Esophagus muscularis mucosa (tissue), 4 donors: Measurements from ENCODE around the gene PAK1IP1. TPM values are rescaled to one million over a fixed set of nuclear protein-coding genes. Genes with fewer than 3 reads are reported as not detected.
A peak's percentile ranks its signal among the peaks of the same experiment; 100 is the strongest.
"Not testable (repeated sequence)": the region's sequence is repeated elsewhere in the genome, so short reads cannot be mapped to it uniquely, and the experiment has no call there.

ENCODE experiments used
- DNase-seq: peaks from one replicate; pipeline ENCODE4 v3.0.0-alpha.2; 2017; ENCODE audit errors: extremely low spot score
- H3K27ac ChIP-seq, 4 donors: fragments of 200-600 bp; sonication (generic); replicated peaks in 1 of 4; 1 replicate in 3 of 4; 2 replicates in 1 of 4; pipeline ENCODE4 v1.5.1; 2016 to 2019; ENCODE audit warnings: mild to moderate bottlenecking in 1 of 4
- H3K27me3 ChIP-seq, 4 donors: fragments of 200-600 bp; sonication (generic); one replicate each; pipeline versions ENCODE4 v1.5.1 to v1.6.0; 2016 to 2019
- H3K36me3 ChIP-seq, 4 donors: fragments of 200-600 bp; sonication (generic); one replicate each; pipeline ENCODE4 v1.5.1; 2016 to 2019
- H3K4me1 ChIP-seq, 4 donors: fragments of 200-600 bp; sonication (generic); one replicate each; pipeline ENCODE4 v1.5.1; 2016 to 2019
- H3K4me3 ChIP-seq, 4 donors: fragments of 200-600 bp; sonication (generic); 1 replicate in 2 of 4; 2 replicates in 2 of 4; pipeline ENCODE4 v1.5.1; 2016 to 2019; ENCODE audit warnings: mild to moderate bottlenecking in 4 of 4, moderate library complexity in 1 of 4
- H3K9me3 ChIP-seq, 4 donors: fragments of 200-600 bp; sonication (generic); 1 replicate in 3 of 4; 2 replicates in 1 of 4; pipeline ENCODE4 v1.5.1; 2016 to 2019
- EP300 ChIP-seq: sonication (generic); formaldehyde crosslinking; IDR thresholded peaks from one replicate; pipeline ENCODE4 v1.6.1; 2017; ENCODE audit warnings: antibody characterized with exemption
- POLR2A ChIP-seq: fragments of 450-650 bp; IDR thresholded peaks from one replicate; pipeline ENCODE4 v1.6.1; 2017; ENCODE audit warnings: antibody characterized with exemption, moderate library complexity, mild to moderate bottlenecking, low read depth
- POLR2AphosphoS5 ChIP-seq, 2 donors: sonication (generic); formaldehyde crosslinking; IDR thresholded peaks; one replicate each; pipeline ENCODE4 v1.6.1; 2017; ENCODE audit warnings: antibody characterized with exemption in 2 of 2
- WGBS: methylation state at CpG from one replicate; pipeline ENCODE4 v1.1.5; 2018; 5-methylcytosine and 5-hydroxymethylcytosine counted together
- intact Hi-C: fragments of 100-400 bp; cut with DNase I; formaldehyde crosslinking; loops from one replicate; pipeline ENCODE4 v1.15.1; 2023
- total RNA-seq, 4 donors: library from RNA; depleted of rRNA; stranded (reverse); fragments of >200 nt; gene quantifications; one replicate each; pipeline versions ENCODE4 v1.1.0 to v1.2.1, GENCODE V29; 2016
- TF ChIP-seq, protein P1 (sequence below), 3 experiments: fragments of 200-600 bp in 2 of 3; fragments of 450-650 bp in 1 of 3; sonication (generic) in 2 of 3; IDR thresholded peaks; one replicate each; pipeline ENCODE4 v1.5.1; 2017 to 2019; ENCODE audit warnings: antibody characterized with exemption in 3 of 3, mild to moderate bottlenecking in 2 of 3, moderate library complexity in 1 of 3

PAK1IP1 gene, protein sequence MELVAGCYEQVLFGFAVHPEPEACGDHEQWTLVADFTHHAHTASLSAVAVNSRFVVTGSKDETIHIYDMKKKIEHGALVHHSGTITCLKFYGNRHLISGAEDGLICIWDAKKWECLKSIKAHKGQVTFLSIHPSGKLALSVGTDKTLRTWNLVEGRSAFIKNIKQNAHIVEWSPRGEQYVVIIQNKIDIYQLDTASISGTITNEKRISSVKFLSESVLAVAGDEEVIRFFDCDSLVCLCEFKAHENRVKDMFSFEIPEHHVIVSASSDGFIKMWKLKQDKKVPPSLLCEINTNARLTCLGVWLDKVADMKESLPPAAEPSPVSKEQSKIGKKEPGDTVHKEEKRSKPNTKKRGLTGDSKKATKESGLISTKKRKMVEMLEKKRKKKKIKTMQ
- total RNA-seq, result 10 to 100 TPM in 2 of 4 donors, 1 to 10 TPM in 2; 9.4 to 17.9 (median 11.4) TPM

DNA sequence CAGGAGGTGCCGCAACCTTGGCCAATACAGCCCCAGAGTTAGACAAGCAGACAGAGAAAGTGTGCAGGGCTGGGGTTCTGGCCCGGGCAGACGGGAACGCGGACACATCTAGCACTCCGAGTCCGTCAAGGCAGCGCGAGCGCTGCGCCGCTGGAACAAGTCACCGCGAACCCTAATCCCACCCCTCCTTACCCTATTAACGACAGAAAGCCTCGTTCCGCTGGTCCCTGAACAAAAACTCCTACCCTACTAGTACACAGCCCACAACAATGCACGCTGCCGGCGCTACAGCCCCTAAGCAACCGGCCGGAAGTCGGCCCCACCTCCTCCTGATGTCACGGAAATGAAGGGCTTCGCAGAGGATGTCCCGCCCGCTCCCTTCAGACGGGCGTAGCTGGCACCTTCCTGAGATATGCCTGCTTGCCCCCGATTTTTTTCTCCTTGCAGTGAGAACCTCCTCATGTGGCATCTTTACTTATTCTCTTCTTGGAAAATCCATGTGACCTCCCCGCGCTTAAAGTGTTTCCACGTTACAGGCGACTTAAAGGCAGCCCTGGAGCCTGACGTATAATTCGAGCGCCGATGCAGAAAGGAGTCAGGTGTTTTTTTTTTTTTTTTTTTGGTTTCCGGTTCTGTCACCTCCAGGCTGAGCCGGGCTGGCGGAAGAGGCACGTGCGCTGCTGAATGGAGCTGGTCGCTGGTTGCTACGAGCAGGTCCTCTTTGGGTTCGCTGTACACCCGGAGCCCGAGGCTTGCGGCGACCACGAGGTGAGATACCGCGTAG, at the start of gene PAK1IP1, which contains the start of gene C6orf52:
PAK1IP1 (plus strand) TSS at position 671 of the 784 bp plus-strand sequence; CDS start at position 685, 14 bp downstream.
C6orf52 (minus strand) TSS at position 315 of the 784 bp plus-strand sequence. CDS start 7,066 bp downstream, outside the sequence.
- H3K9me3 ChIP-seq, result no peaks in the 10 kb centered on the region
- TF ChIP-seq EP300 (peak; percentile 8), POLR2A (peak; percentile 83), POLR2AphosphoS5 (IDR thresholded peaks at IDR 0.05) (peak; percentile 93 to 98)
- TF ChIP-seq, protein P1, sequence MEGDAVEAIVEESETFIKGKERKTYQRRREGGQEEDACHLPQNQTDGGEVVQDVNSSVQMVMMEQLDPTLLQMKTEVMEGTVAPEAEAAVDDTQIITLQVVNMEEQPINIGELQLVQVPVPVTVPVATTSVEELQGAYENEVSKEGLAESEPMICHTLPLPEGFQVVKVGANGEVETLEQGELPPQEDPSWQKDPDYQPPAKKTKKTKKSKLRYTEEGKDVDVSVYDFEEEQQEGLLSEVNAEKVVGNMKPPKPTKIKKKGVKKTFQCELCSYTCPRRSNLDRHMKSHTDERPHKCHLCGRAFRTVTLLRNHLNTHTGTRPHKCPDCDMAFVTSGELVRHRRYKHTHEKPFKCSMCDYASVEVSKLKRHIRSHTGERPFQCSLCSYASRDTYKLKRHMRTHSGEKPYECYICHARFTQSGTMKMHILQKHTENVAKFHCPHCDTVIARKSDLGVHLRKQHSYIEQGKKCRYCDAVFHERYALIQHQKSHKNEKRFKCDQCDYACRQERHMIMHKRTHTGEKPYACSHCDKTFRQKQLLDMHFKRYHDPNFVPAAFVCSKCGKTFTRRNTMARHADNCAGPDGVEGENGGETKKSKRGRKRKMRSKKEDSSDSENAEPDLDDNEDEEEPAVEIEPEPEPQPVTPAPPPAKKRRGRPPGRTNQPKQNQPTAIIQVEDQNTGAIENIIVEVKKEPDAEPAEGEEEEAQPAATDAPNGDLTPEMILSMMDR (IDR thresholded peaks at IDR 0.05), result peak in 1 of 3 experiments; percentile 6
- intact Hi-C loops, result loop anchor here (2.0 to 5.0 kb wide), 2 partner anchors 54 to 67 kb away; no protein-coding TSS in a partner anchor
- H3K36me3 ChIP-seq, result peaks cover 0 to 25% (median 13%) of the 10 kb centered on the region in 4 donors
- peak within 1 kb of the TSS; percentile 89 to 93 (median 90) for H3K27ac ChIP-seq
- no peaks in the 10 kb centered on the region for H3K27me3 ChIP-seq
- DNase-seq, result peak; percentile 97
- H3K4me3 ChIP-seq, result peak within 1 kb of the TSS; percentile 64 to 93 (median 86)
- WGBS, result 0% methylated on average over 46 of the region's 53 CpGs
- peaks cover 25 to 36% (median 28%) of the 10 kb centered on the region in 4 donors for H3K4me1 ChIP-seq

DNA sequence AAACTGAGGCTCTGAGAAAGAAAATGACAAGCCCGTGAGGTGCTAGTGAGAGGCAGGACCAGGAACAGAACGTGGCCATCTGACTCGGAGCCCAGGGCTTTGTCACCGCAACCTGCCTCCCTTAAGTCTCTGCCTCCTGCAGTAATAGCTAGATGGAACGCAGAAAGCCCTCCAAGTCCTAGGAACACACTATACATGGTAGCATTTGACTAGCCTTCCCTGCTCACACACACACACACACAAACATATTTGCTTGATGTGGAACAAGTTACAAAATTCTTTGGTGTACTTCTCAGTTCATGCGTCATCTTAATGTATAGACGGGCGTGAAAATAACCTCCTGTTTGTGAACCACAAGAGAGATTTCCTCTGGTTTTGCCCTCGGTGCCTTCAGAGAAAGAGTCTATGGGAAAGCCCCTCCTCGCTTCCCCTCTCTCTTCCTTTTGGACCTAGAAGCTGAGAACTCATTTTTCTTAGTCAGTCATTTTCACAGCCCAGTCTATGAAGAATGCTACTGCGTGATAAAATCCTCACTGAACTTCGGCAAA, 39.2 kb upstream of the PAK1IP1 start:
- intact Hi-C loops, result no loop called here
- no peaks in the 10 kb centered on the region for H3K27me3 ChIP-seq
- H3K4me3 ChIP-seq, result no peak overlapping the region
- no peaks in the 10 kb centered on the region for H3K36me3 ChIP-seq
- TF ChIP-seq POLR2A (no peak), POLR2AphosphoS5 (IDR thresholded peaks at IDR 0.05) (no peak), EP300 (no peak)
- TF ChIP-seq, protein P1 (IDR thresholded peaks at IDR 0.05), result no peak
- 80% methylated on average over 12 of the region's 12 CpGs for WGBS
- peaks cover 0 to 14% (median 9%) of the 10 kb centered on the region in 4 donors for H3K4me1 ChIP-seq
- no peak for DNase-seq
- no peak overlapping the region for H3K27ac ChIP-seq
- no peaks in the 10 kb centered on the region for H3K9me3 ChIP-seq

DNA sequence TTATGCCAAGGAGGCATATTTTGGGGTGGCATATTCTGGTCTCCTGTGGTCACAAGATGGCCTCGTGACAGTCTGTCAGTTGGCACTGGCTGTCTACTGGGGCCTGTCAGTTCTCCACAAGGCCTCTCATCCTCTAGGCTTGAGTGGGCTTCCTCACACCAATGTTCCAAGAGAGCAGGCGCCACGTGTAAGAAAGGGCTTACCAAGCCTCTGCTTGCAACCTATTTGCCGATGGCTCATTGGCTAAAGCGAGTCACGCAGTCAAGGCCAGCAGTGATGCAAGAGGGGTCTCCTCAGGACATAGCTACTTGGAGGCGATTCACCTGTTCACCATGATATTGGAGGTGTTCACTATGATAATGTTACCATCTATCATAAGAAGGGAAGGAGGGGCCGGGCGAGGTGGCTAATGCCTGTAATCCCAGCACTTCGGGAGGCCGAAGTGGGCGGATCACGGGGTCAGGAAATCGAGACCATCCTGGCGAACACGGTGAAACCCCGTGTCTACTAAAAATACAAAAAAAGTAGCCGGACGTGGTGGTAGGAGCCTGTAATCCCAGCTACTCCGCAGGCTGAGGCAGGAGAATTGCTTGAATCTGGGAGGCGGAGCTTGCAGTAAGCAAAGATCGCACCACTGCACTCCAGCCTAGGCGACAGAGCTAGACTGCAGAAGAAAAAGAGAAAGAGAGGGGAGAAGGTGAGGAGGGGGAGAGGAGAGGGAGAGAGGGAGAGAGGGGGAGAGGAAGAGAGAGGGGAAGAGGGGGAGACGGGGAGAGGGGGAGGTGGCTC, 35.7 kb upstream of the PAK1IP1 start:
- no peak for DNase-seq
- Histone ChIP-seq H3K4me1 (peaks cover 0 to 14% (median 9%) of the 10 kb centered on the region in 4 donors), H3K36me3 (no peaks in the 10 kb centered on the region), H3K27ac (peak overlapping the region; percentile 30 to 60 (median 44)), H3K9me3 (no peaks in the 10 kb centered on the region), H3K4me3 (peak overlapping the region; percentile 37 to 49 (median 48)), H3K27me3 (no peaks in the 10 kb centered on the region)
- TF ChIP-seq, protein P1 (IDR thresholded peaks at IDR 0.05), result no peak
- TF ChIP-seq POLR2A (no peak), EP300 (no peak), POLR2AphosphoS5 (IDR thresholded peaks at IDR 0.05) (no peak)
- 83% methylated on average over 22 of the region's 24 CpGs for WGBS
- intact Hi-C loops, result no loop called here

DNA sequence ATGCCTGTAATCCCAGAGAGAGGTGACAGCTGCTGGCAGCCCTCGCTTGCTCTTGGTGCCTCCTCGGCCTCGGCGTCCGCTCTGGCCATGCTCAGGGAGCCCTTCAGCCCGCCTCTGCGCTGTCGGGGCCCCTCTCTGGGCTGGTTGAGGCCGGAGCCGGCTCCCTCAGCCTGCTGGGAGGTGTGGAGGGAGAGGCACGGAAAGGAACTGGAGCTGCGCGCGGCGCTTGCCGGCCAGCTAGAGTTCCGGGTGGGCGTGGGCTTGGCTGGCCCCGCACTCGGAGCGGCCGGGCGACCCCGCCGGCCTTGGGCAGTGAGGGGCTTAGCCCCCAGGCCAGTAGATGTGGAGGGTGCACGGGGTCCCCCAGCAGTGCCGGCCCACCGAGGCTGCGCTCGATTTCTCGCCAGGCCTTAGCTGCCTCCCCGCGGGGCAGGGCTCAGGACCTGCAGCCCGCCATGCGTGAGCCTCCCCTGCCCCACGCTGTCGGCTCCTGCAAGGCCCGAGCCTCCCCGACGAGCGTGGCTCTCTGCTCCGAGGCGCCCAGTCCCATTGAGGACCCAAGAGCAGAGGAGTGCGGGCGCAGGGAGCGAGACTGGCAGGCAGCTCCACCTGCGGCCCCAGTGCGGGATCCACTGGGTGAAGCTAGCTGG, 34.9 kb upstream of the PAK1IP1 start:
- Histone ChIP-seq H3K9me3 (peaks cover 0 to 5% (median 0%) of the 10 kb centered on the region in 4 donors), H3K27ac (peak overlapping the region; percentile 30 to 60 (median 44)), H3K4me3 (peak overlapping the region; percentile 37 to 49 (median 48)), H3K4me1 (peaks cover 0 to 14% (median 9%) of the 10 kb centered on the region in 4 donors), H3K27me3 (no peaks in the 10 kb centered on the region), H3K36me3 (no peaks in the 10 kb centered on the region)
- no peak for DNase-seq
- WGBS, result 74% methylated on average over 20 of the region's 48 CpGs
- intact Hi-C loops, result no loop called here
- TF ChIP-seq POLR2A, result no peak
- TF ChIP-seq, protein P1 (IDR thresholded peaks at IDR 0.05), result no peak
- no peak for TF ChIP-seq EP300
- no peak for TF ChIP-seq POLR2AphosphoS5 (IDR thresholded peaks at IDR 0.05)

DNA sequence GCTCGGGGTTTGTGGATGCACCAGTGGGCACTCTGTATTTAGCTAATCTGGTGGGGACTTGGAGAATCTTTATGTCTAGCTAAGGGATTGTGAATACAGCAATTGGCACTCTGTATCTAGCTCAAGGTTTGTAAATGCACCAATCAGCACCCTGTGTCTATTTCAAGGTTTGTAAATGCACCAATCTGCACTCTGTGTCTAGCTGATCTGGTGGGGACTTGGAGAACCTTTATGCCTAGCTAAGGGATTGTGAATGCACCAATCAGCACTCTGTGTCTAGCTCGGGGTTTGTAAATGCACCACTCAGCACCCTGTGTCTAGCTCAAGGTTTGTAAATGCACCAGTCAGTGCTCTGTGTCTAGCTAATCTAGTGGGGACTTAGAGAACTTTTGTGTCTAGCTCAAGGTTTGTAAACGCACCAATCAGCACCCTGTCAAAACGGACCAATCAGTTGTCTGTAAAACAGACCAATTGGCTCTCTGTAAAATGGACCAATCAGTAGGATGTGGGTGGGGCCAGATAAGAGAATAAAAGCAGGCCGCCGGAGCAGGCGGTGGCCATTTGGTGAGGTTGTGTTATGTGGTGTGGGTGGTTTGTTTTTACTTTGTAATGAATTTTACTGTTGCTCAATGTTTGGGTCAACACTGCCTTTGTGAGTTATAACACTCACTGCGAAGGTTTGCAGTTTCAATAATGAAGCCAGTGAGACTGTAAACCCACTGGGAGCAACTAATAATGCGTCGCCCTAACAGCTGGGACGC, 34.2 kb upstream of the PAK1IP1 start:
- H3K27me3 ChIP-seq, H3K27ac ChIP-seq, H3K9me3 ChIP-seq, intact Hi-C loops, H3K36me3 ChIP-seq, DNase-seq: not testable (repeated sequence)
- Histone ChIP-seq H3K4me1 (peaks cover 0 to 14% (median 9%) of the 10 kb centered on the region in 4 donors), H3K4me3 (peak overlapping the region in 2 of 4 donors; percentile 48 to 49)
- 91% methylated on average over 11 of the region's 11 CpGs for WGBS
